Lower lobe of right lung (tissue), 2 donors: ENCODE data around the gene GRAMD2A. TPM values are rescaled to one million over a fixed set of nuclear protein-coding genes. Genes with fewer than 3 reads are reported as not detected.

Experiments used
- ATAC-seq, 2 donors: fragments of 200-7000 bp; cut with Tn5 transposase; one replicate each; pipeline ENCODE4 v1.9.1; 2020 to 2022; ENCODE audit warnings: mild to moderate bottlenecking in 2 of 2, moderate library complexity in 2 of 2
- DNase-seq: peaks from one replicate; pipeline ENCODE4 v3.0.0-alpha.2; 2020
- H3K27ac ChIP-seq: fragments of 200-600 bp; one replicate; pipeline ENCODE4 v1.8.0; 2022
- H3K27me3 ChIP-seq: fragments of 200-600 bp; one replicate; pipeline ENCODE4 v1.8.0; 2022; ENCODE audit warnings: low read depth
- H3K36me3 ChIP-seq: fragments of 200-600 bp; one replicate; pipeline ENCODE4 v1.8.0; 2022; ENCODE audit warnings: mild to moderate bottlenecking
- H3K4me1 ChIP-seq: fragments of 200-600 bp; one replicate; pipeline ENCODE4 v1.8.0; 2022
- H3K4me3 ChIP-seq: fragments of 200-600 bp; one replicate; pipeline ENCODE4 v1.8.0; 2022; ENCODE audit warnings: mild to moderate bottlenecking
- H3K9me3 ChIP-seq: fragments of 200-600 bp; one replicate; pipeline ENCODE4 v1.8.0; 2022
- intact Hi-C: fragments of 100-400 bp; cut with DNase I; formaldehyde crosslinking; loops from one replicate; pipeline ENCODE4 v1.11.0; 2022
- total RNA-seq: library from RNA; stranded (reverse); fragmentation: NEBNext Ultra II Directional; extraction: Animal tissue kit (Norgen Biotek cat#: 25700); gene quantifications from one replicate; pipeline ENCODE4 v1.2.1, GENCODE V29; 2021
- TF ChIP-seq, protein P1 (sequence below): fragments of 200-600 bp; IDR thresholded peaks from one replicate; pipeline ENCODE4 v1.8.0; 2022; ENCODE audit warnings: antibody characterized with exemption, mild to moderate bottlenecking
- donor health status: DM: no; HTN: yes; CAD: no; lungs with severe emphysema.

The GRAMD2A gene
- total RNA-seq, 1 donor from 2014 or later, result 29.3 TPM

DNA sequence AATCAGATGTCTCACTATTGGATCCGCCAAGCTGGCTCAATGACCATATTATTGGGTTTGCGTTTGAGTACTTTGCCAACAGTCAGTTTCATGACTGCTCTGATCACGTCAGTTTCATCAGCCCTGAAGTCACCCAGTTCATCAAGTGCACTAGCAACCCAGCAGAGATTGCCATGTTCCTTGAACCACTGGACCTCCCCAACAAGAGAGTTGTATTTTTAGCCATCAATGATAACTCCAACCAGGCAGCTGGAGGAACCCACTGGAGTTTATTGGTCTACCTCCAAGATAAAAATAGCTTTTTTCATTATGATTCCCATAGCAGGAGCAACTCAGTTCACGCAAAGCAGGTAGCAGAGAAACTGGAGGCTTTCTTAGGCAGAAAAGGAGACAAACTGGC lies 57.9 kb downstream of the GRAMD2A start:
- no peak for ATAC-seq
- no peak overlapping the region for H3K4me3 ChIP-seq
- intact Hi-C loops, result no loop called here
- no peak for DNase-seq
- H3K36me3 ChIP-seq, result peaks cover 3% of the 10 kb centered on the region
- H3K4me1 ChIP-seq, result peaks cover 8% of the 10 kb centered on the region
- no peaks in the 10 kb centered on the region for H3K27me3 ChIP-seq
- H3K27ac ChIP-seq, result no peak overlapping the region
- H3K9me3 ChIP-seq, result no peaks in the 10 kb centered on the region
- TF ChIP-seq, protein P1, sequence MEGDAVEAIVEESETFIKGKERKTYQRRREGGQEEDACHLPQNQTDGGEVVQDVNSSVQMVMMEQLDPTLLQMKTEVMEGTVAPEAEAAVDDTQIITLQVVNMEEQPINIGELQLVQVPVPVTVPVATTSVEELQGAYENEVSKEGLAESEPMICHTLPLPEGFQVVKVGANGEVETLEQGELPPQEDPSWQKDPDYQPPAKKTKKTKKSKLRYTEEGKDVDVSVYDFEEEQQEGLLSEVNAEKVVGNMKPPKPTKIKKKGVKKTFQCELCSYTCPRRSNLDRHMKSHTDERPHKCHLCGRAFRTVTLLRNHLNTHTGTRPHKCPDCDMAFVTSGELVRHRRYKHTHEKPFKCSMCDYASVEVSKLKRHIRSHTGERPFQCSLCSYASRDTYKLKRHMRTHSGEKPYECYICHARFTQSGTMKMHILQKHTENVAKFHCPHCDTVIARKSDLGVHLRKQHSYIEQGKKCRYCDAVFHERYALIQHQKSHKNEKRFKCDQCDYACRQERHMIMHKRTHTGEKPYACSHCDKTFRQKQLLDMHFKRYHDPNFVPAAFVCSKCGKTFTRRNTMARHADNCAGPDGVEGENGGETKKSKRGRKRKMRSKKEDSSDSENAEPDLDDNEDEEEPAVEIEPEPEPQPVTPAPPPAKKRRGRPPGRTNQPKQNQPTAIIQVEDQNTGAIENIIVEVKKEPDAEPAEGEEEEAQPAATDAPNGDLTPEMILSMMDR, result no peak

DNA sequence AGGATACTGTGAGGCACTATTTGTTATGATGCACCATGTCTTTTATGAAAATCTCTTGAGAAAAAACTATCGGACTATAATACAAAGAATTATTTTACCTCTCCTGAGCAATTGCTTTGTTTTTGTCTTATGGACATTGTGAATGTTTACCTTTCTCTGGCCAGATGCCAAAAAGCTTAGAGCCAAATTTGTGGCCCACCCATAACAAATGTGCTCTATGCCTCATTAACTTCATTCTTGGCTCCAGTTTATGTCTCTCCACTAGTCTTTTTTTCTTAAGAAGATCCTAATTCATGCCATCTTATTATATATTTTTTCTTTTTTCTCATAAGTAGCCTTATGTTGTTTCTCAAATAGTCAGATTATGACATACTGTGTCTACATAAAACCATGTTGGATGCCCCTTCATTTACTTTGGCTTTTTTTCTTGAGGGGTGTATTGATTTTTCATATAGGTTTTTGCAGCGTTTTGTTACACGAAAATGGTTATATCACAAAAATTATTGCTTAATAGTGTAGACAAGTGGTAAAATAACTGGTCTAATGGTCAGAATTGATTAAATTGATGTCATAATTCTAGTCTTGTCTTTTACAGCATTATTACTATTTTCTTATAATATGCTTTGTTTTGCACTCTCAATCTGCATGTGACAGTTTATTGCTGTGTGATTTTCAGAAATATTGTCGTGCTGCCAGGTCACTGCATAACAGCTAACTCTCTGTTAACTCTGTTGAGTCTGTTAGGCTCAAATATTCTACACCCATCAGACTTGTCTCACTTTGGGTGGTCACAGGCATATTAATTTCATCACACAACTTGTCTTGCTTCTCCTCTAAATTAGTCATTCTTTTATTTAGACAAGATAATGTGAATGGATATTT lies 61.2 kb downstream of the GRAMD2A start:
- H3K9me3 ChIP-seq, result no peaks in the 10 kb centered on the region
- peaks cover 3% of the 10 kb centered on the region for H3K36me3 ChIP-seq
- no peak overlapping the region for H3K27ac ChIP-seq
- intact Hi-C loops, result no loop called here
- H3K4me1 ChIP-seq, result peaks cover 8% of the 10 kb centered on the region
- no peaks in the 10 kb centered on the region for H3K27me3 ChIP-seq
- H3K4me3 ChIP-seq, result no peak overlapping the region
- ATAC-seq, result no peak
- DNase-seq, result no peak
- TF ChIP-seq, protein P1, result no peak

DNA sequence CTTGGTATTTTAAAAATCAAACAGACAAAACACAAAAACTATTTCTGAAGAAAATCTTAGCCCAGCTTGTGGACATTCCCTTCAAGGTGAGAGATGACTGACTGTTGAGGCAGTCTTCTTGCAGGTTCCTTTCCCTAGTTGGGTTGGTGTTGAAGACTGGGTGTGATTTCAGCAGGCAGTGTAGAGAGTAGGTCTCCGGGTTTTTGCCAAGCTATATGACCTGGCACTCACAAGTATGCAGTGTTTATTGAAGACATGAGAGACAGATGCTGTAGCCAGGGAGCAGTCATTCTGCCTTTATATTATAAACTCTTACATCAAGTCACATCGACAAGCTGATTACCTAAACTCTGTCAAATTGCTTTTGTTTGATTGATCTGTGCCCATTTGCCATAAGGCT lies 61.9 kb downstream of the GRAMD2A start:
- no peaks in the 10 kb centered on the region for H3K9me3 ChIP-seq
- no peak overlapping the region for H3K4me3 ChIP-seq
- H3K27ac ChIP-seq, result no peak overlapping the region
- ATAC-seq, result no peak
- peaks cover 3% of the 10 kb centered on the region for H3K36me3 ChIP-seq
- intact Hi-C loops, result no loop called here
- DNase-seq, result no peak
- TF ChIP-seq, protein P1, result no peak
- H3K27me3 ChIP-seq, result no peaks in the 10 kb centered on the region
- peaks cover 4% of the 10 kb centered on the region for H3K4me1 ChIP-seq

DNA sequence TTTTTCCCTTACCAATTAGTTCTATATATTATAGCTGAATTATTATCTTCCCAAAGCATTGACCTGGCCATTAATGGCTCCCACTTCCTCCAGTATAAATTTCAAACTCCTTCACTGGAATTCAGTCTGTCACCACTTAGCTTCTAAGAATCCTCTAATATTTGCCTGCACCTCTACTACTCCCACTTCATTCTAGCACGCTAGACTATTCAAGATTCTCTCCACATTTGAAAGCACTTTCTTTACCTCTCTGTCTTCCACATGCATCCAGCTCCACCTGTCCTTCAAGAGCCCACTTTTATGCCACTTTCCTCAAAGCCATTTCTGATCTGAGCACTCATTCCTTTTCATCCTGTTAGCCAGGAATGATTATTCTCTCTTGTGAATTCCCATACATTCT lies 64.4 kb downstream of the GRAMD2A start:
- peak in 1 of 2 donors; percentile 62 for ATAC-seq
- H3K27ac ChIP-seq, result no peak overlapping the region
- H3K4me3 ChIP-seq, result no peak overlapping the region
- no peaks in the 10 kb centered on the region for H3K9me3 ChIP-seq
- no peaks in the 10 kb centered on the region for H3K27me3 ChIP-seq
- no peaks in the 10 kb centered on the region for H3K36me3 ChIP-seq
- intact Hi-C loops, result no loop called here
- DNase-seq, result no peak
- TF ChIP-seq, protein P1, result no peak
- peaks cover 4% of the 10 kb centered on the region for H3K4me1 ChIP-seq

DNA sequence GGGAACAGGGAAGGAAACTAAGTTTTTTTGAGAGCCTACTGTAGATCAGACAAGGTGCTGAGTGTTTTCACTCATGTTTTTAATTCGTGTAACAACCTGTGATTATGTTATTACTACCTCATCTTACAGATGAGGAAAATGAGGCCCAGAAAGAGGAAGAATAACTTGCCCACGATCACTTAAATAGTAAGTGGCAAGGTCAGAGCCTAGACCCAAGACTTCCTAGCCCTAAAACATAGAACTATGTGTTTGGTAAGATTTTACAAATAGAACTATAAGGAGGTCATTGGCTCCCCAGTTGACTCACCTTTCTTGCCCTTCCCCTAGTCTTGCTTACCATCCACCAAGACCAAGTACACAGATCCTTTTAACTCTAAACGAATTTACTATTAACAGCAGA lies 65.7 kb downstream of the GRAMD2A start:
- ATAC-seq (no peak), DNase-seq (no peak)
- H3K36me3 ChIP-seq, result no peaks in the 10 kb centered on the region
- no peaks in the 10 kb centered on the region for H3K9me3 ChIP-seq
- no peaks in the 10 kb centered on the region for H3K27me3 ChIP-seq
- peaks cover 4% of the 10 kb centered on the region for H3K4me1 ChIP-seq
- intact Hi-C loops, result no loop called here
- H3K27ac ChIP-seq, result no peak overlapping the region
- TF ChIP-seq, protein P1, result no peak
- no peak overlapping the region for H3K4me3 ChIP-seq
